Lung (tissue), 13 donors: ENCODE results near the gene ISOC1. TPM values are rescaled to one million over a fixed set of nuclear protein-coding genes. Genes with fewer than 3 reads are reported as not detected.

Experiments
- ATAC-seq: fragments of 200-7000 bp; cut with Tn5 transposase; one replicate; pipeline ENCODE4 v1.9.1; 2020; ENCODE audit warnings: moderate number of reproducible peaks; ENCODE audit not compliant: insufficient read depth, low FRiP score
- DNase-seq, 3 donors: peaks; one replicate each; pipeline ENCODE4 v3.0.0-alpha.2; 2013 to 2017
- H3K27ac ChIP-seq, 2 donors: one replicate each; pipeline ENCODE4 v1.5.1; 2013; ENCODE audit warnings: mild to moderate bottlenecking in 2 of 2, moderate library complexity in 2 of 2, control low read depth in 1 of 2, inconsistent platforms in 1 of 2, low read depth in 1 of 2, low read length in 1 of 2
- H3K27me3 ChIP-seq, 3 donors: one replicate each; pipeline ENCODE4 v1.5.1; 2013; ENCODE audit warnings: low read length in 2 of 3; ENCODE audit not compliant: control insufficient read depth in 3 of 3, insufficient read depth in 3 of 3
- H3K36me3 ChIP-seq, 4 donors: one replicate each; pipeline ENCODE4 v1.5.1; 2013; ENCODE audit warnings: low read length in 4 of 4, mild to moderate bottlenecking in 1 of 4, moderate library complexity in 1 of 4; ENCODE audit not compliant: control insufficient read depth in 4 of 4, insufficient read depth in 4 of 4
- H3K4me1 ChIP-seq, 5 donors: one replicate each; pipeline ENCODE4 v1.5.1; 2013; ENCODE audit warnings: low read length in 5 of 5, mild to moderate bottlenecking in 2 of 5, moderate library complexity in 1 of 5; ENCODE audit not compliant: control insufficient read depth in 5 of 5, insufficient read depth in 5 of 5
- H3K4me3 ChIP-seq: one replicate; pipeline ENCODE4 v1.5.1; 2013; ENCODE audit warnings: mild to moderate bottlenecking, control low read depth, moderate library complexity
- H3K9ac ChIP-seq, 2 donors: one replicate each; pipeline ENCODE4 v1.5.1; 2013; ENCODE audit warnings: low read length in 2 of 2, control low read depth in 1 of 2; ENCODE audit not compliant: insufficient read depth in 1 of 2
- H3K9me3 ChIP-seq, 4 donors: one replicate each; pipeline ENCODE4 v1.5.1; 2013; ENCODE audit warnings: low read length in 3 of 4, mild to moderate bottlenecking in 1 of 4, moderate library complexity in 1 of 4; ENCODE audit not compliant: control insufficient read depth in 4 of 4, insufficient read depth in 3 of 4
- CTCF ChIP-seq: IDR thresholded peaks from 2 replicates; pipeline ENCODE4 v1.5.1; 2012; ENCODE audit warnings: mild to moderate bottlenecking; ENCODE audit errors: control extremely low read depth, extremely low read depth
- polyA plus RNA-seq, 2 donors: library from polyadenylated mRNA; stranded (reverse); fragments of 200-250 nt; gene quantifications; one replicate each; pipeline ENCODE4 v1.2.1, GENCODE V29; 2013
- small RNA-seq: library from RNA; depleted of rRNA; stranded (forward); fragments of <200 nt; gene quantifications from one replicate; pipeline ENCODE3, GENCODE V24; 2014; ENCODE audit warnings: low replicate concordance
- total RNA-seq, 2 donors: library from RNA; depleted of rRNA in 1 of 2; stranded (reverse); fragments of >200 nt in 1 of 2; gene quantifications; one replicate each; pipeline ENCODE4 v1.2.1, GENCODE V29; 2014 to 2021
- donor health status: control.
- donor health status: control.
- donor health status: Bipolar disorder and iron deficiency.
- donor health status: healthy.
- donor health status: DM: yes; HTN: yes; CAD: no.

ISOC1 gene
- total and polyA plus RNA-seq, 4 donors = 13.4 to 34.8 (median 17.6) TPM

- H3K9me3 ChIP-seq = peaks cover 0 to 7% (median 3%) of the 10 kb centered on the region in 4 donors
- no peaks in the 10 kb centered on the region for H3K27me3 ChIP-seq
- H3K9ac ChIP-seq = no peak overlapping the region
- H3K4me3 ChIP-seq = no peak overlapping the region
- H3K27ac ChIP-seq = no peak overlapping the region
- no peak for ATAC-seq
- H3K36me3 ChIP-seq = no peaks in the 10 kb centered on the region
- no peak for DNase-seq
- H3K4me1 ChIP-seq = peaks cover 0 to 3% (median 0%) of the 10 kb centered on the region in 5 donors
- no peak for TF ChIP-seq CTCF
These were observed 67.3 kb downstream of the ISOC1 start for GRCh38 chr5:129161830-129162229.

Small RNA genes within 50 kb of the gene (small RNA-seq; reads per million reads assigned to genes)
- not detected for gene MIR4633

Other genes with a start within 250 kb of the ISOC1 start
- 1 to 10 TPM in 1 of 2 donors, under 1 TPM in 1; 0.83 to 3.4 TPM for gene SLC27A6, start 129.3 kb upstream of the ISOC1 start, total RNA-seq
- gene SLC27A6, start 129.3 kb upstream of the ISOC1 start, polyA plus RNA-seq = under 1 TPM; 0.06 to 0.39 TPM